ENCODE results near the gene PTPRH.

- TF ChIP-seq POLR2AphosphoS5 (IDR thresholded peaks at IDR 0.05) (peak in 1 of 3 donors; percentile 53), CTCF (IDR thresholded peaks at IDR 0.05 in 8 of 11, conservative IDR thresholded peaks at IDR 0.05 in 3 of 11) (no peak), POLR2A (IDR thresholded peaks at IDR 0.05) (no peak)
Observed at GRCh38 chr19:55245236-55245904, 36.1 kb upstream of the PTPRH start.

All from spleen (tissue), 7 donors.